Tibial nerve (tissue), 4 donors: ENCODE results near the gene SGTA.

Experiments
- EP300 ChIP-seq, 2 donors: sonication (generic); formaldehyde crosslinking; IDR thresholded peaks; one replicate each; pipeline ENCODE4 v1.6.1; 2017; ENCODE audit warnings: antibody characterized with exemption in 2 of 2, mild to moderate bottlenecking in 1 of 2
- POLR2A ChIP-seq, 2 donors: fragments of 450-650 bp; IDR thresholded peaks; one replicate each; pipeline ENCODE4 v1.6.1; 2017; ENCODE audit warnings: antibody characterized with exemption in 2 of 2, mild to moderate bottlenecking in 2 of 2, moderate library complexity in 2 of 2
- TF ChIP-seq, protein P1 (sequence below), 5 experiments: fragments of 200-600 bp in 3 of 5; fragments of 450-650 bp in 2 of 5; sonication (generic) in 3 of 5; IDR thresholded peaks; one replicate each; pipeline ENCODE4 v1.5.1; 2016 to 2019; ENCODE audit warnings: antibody characterized with exemption in 5 of 5, mild to moderate bottlenecking in 3 of 5, moderate library complexity in 2 of 5

DNA sequence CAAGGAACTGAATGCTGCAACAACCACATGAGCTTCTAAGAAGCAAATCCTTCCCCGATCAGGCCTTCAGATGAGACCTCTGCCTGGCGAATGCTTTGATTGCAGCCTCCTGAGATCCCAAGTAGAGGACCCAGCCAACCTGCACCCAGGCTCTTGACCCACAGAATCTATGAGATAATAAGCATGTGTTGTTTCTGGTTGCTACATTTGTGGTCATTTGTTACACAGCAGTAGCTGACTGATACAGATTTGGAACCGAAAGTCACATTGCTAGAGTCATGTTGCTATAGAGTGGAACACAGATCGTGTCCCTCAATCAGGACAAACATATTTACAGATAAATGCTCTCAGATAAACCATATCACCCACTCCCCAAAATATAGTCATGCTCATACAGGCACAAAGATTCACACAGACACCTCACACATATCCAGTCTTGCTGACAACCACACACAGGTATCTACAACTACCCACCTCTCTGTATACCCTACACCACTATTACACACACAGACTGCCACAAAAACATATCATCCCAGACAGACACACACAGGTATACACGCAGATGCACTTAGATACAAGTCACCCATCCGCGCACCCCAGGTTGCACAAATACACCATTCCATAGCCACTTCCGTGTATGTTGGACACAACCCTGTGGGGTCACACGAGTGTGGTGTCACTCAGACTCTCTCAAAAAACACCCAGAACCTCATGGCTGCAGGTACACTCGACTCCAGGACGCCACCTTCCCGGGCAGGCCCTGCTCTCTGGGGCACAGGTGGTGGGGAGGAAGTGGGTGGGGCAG lies 67.4 kb downstream of the SGTA start:
- TF ChIP-seq, protein P1, sequence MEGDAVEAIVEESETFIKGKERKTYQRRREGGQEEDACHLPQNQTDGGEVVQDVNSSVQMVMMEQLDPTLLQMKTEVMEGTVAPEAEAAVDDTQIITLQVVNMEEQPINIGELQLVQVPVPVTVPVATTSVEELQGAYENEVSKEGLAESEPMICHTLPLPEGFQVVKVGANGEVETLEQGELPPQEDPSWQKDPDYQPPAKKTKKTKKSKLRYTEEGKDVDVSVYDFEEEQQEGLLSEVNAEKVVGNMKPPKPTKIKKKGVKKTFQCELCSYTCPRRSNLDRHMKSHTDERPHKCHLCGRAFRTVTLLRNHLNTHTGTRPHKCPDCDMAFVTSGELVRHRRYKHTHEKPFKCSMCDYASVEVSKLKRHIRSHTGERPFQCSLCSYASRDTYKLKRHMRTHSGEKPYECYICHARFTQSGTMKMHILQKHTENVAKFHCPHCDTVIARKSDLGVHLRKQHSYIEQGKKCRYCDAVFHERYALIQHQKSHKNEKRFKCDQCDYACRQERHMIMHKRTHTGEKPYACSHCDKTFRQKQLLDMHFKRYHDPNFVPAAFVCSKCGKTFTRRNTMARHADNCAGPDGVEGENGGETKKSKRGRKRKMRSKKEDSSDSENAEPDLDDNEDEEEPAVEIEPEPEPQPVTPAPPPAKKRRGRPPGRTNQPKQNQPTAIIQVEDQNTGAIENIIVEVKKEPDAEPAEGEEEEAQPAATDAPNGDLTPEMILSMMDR (IDR thresholded peaks at IDR 0.05): no peak
- no peak for TF ChIP-seq POLR2A (IDR thresholded peaks at IDR 0.05)
- TF ChIP-seq EP300 (IDR thresholded peaks at IDR 0.05): no peak
